T-cell (primary cell): ENCODE data around the gene ALAS2. TPM values are rescaled to one million over a fixed set of nuclear protein-coding genes. Genes with fewer than 3 reads are reported as not detected.
A peak's percentile ranks its signal among the peaks of the same experiment; 100 is the strongest.

Experiments
- ATAC-seq, 4 experiments: fragments of 200-7000 bp in 3 of 4; fragments of 150-1000 bp in 1 of 4; cut with Tn5 transposase; replicated peaks in 1 of 4; 1 replicate in 3 of 4; 2 replicates in 1 of 4; pipeline ENCODE4 v1.10.0; 2021; ENCODE audit warnings: moderate library complexity in 3 of 4, mild to moderate bottlenecking in 2 of 4, moderate number of reproducible peaks in 1 of 4
- CTCF ChIA-PET, 2 donors: fragments of 300-600 bp; sonication (Branson Sonifier 250); formaldehyde crosslinking; loops; one replicate each; lab custom pipeline; 2022; ENCODE audit warnings: antibody characterized with exemption in 2 of 2; lab: Charles Lee
- POLR2A ChIA-PET, 2 donors: fragments of 300-600 bp; sonication (Branson Sonifier 250); formaldehyde crosslinking; loops; one replicate each; lab custom pipeline; 2022; ENCODE audit warnings: antibody characterized with exemption in 2 of 2; lab: Charles Lee
- DNase-seq, 35 experiments: peaks; one replicate each; pipeline versions ENCODE4 v3.0.0 to v3.0.0-alpha.2; 2013 to 2023
- H3K27ac ChIP-seq: one replicate; pipeline ENCODE4 v1.5.1; 2013; ENCODE audit warnings: low read length
- H3K27me3 ChIP-seq, 2 experiments: replicated peaks in 1 of 2; 1 replicate in 1 of 2; 2 replicates in 1 of 2; pipeline versions ENCODE4 v1.6.1 to v1.7.0; 2013; ENCODE audit warnings: low read length in 1 of 2, mixed read lengths in 1 of 2; ENCODE audit not compliant: control insufficient read depth in 2 of 2, insufficient read depth in 2 of 2; ENCODE audit errors: extremely low read depth in 1 of 2
- H3K36me3 ChIP-seq, 2 donors: 1 replicate in 1 of 2; 2 replicates in 1 of 2; pipeline versions ENCODE4 v1.6.1 to v1.7.0; 2013; ENCODE audit warnings: low read length in 1 of 2; ENCODE audit not compliant: control insufficient read depth in 2 of 2, insufficient read depth in 1 of 2; ENCODE audit errors: extremely low read depth in 1 of 2
- H3K4me1 ChIP-seq, 2 experiments: 1 replicate in 1 of 2; 2 replicates in 1 of 2; pipeline versions ENCODE4 v1.6.1 to v1.7.0; 2013; ENCODE audit warnings: low read length in 2 of 2, mixed read lengths in 1 of 2; ENCODE audit not compliant: insufficient read depth in 2 of 2, control insufficient read depth in 1 of 2; ENCODE audit errors: extremely low read depth in 1 of 2
- H3K4me3 ChIP-seq, 2 donors: 1 replicate in 1 of 2; 2 replicates in 1 of 2; pipeline versions ENCODE4 v1.5.1 to v1.7.0; 2013; ENCODE audit warnings: mild to moderate bottlenecking in 2 of 2, low read length in 1 of 2, moderate library complexity in 1 of 2; ENCODE audit not compliant: control insufficient read depth in 1 of 2; ENCODE audit errors: extremely low read depth in 1 of 2
- H3K9me3 ChIP-seq: 2 replicates; pipeline ENCODE4 v1.7.0; 2013
- H3K27ac Mint-ChIP-seq, 2 donors: one replicate each; pipeline ENCODE4 v1.8.0; 2020 to 2021; ENCODE audit warnings: mild to moderate bottlenecking in 2 of 2, mixed read lengths in 2 of 2
- H3K27me3 Mint-ChIP-seq, 2 donors: one replicate each; pipeline ENCODE4 v1.8.0; 2021 to 2022; ENCODE audit warnings: mixed read lengths in 2 of 2
- H3K36me3 Mint-ChIP-seq: one replicate; pipeline ENCODE4 v1.8.0; 2021; ENCODE audit warnings: mixed read lengths
- H3K4me1 Mint-ChIP-seq, 3 donors: one replicate each; pipeline ENCODE4 v1.8.0; 2020 to 2022; ENCODE audit warnings: mixed read lengths in 3 of 3, mild to moderate bottlenecking in 1 of 3
- H3K4me3 Mint-ChIP-seq, 3 donors: one replicate each; pipeline ENCODE4 v1.8.0; 2020 to 2022; ENCODE audit warnings: mild to moderate bottlenecking in 3 of 3, mixed read lengths in 3 of 3, moderate library complexity in 3 of 3
- H3K9me3 Mint-ChIP-seq, 3 donors: one replicate each; pipeline ENCODE4 v1.8.0; 2020 to 2022; ENCODE audit warnings: mixed read lengths in 3 of 3
- WGBS: methylation state at CpG from one replicate; pipeline ENCODE4 v1.1.5; 2013; ENCODE audit warnings: missing lambda C conversion rate; ENCODE audit not compliant: insufficient coverage; 5-methylcytosine and 5-hydroxymethylcytosine counted together
- total RNA-seq, 35 experiments: library from RNA in 6 of 35; stranded (reverse) in 6 of 35; fragments of 120-200 nt in 1 of 35; gene quantifications; one replicate each; pipeline versions ENCODE4 v1.2.1 to v1.2.4 and lab custom pipeline; 2013 to 2026

Gene ALAS2
- total RNA-seq, 5 donors from 2014 or later (not counting 1 experiment from before 2014, with no cell fraction given): not detected

- Mint-ChIP-seq H3K27me3 (peaks cover 0 to 22% of the 10 kb centered on the region in 2 donors), H3K36me3 (no peaks in the 10 kb centered on the region), H3K4me3 (no peak overlapping the region), H3K9me3 (no peaks in the 10 kb centered on the region), H3K27ac (no peak overlapping the region), H3K4me1 (peaks cover 0 to 10% (median 3%) of the 10 kb centered on the region in 3 donors)
- H3K36me3 ChIP-seq: no peaks in the 10 kb centered on the region
- no peaks in the 10 kb centered on the region for H3K27me3 ChIP-seq
- H3K27ac ChIP-seq: no peak overlapping the region
- H3K4me3 ChIP-seq: no peak overlapping the region
- DNase-seq (no peak), ATAC-seq (no peak)
- ChIA-PET CTCF (no interaction called here), POLR2A (no interaction called here)
- no peaks in the 10 kb centered on the region for H3K4me1 ChIP-seq
- no peaks in the 10 kb centered on the region for H3K9me3 ChIP-seq
Measured at GRCh38 chrX:55028611-55029010, 2.2 kb downstream of the ALAS2 start.

- no peak overlapping the region for H3K27ac Mint-ChIP-seq
- DNase-seq: no peak
- no peaks in the 10 kb centered on the region for H3K9me3 Mint-ChIP-seq
- H3K9me3 ChIP-seq: no peaks in the 10 kb centered on the region
- ATAC-seq: no peak
- POLR2A ChIA-PET: no interaction called here
- H3K4me3 ChIP-seq: no peak overlapping the region
- no peaks in the 10 kb centered on the region for H3K36me3 ChIP-seq
- no peaks in the 10 kb centered on the region for H3K27me3 ChIP-seq
- no peaks in the 10 kb centered on the region for H3K36me3 Mint-ChIP-seq
- H3K4me1 ChIP-seq: no peaks in the 10 kb centered on the region
- no peak overlapping the region for H3K4me3 Mint-ChIP-seq
- H3K27ac ChIP-seq: no peak overlapping the region
- WGBS: no CpG with 5 or more reads among the region's 4 CpGs
- H3K4me1 Mint-ChIP-seq: peaks cover 0 to 10% (median 3%) of the 10 kb centered on the region in 3 donors
- CTCF ChIA-PET: no interaction called here
- H3K27me3 Mint-ChIP-seq: peaks cover 0 to 22% of the 10 kb centered on the region in 2 donors
Measured at GRCh38 chrX:55028040-55028439, 2.7 kb downstream of the ALAS2 start.

GRCh38 chrX:55026840-55027239 lies 3.9 kb downstream of the ALAS2 start:
- POLR2A ChIA-PET: no interaction called here
- 25% methylated on average over 2 of the region's 2 CpGs for WGBS
- CTCF ChIA-PET: no interaction called here
- no peaks in the 10 kb centered on the region for H3K9me3 Mint-ChIP-seq
- Histone ChIP-seq H3K4me3 (no peak overlapping the region), H3K36me3 (no peaks in the 10 kb centered on the region), H3K4me1 (no peaks in the 10 kb centered on the region), H3K27me3 (no peaks in the 10 kb centered on the region), H3K27ac (no peak overlapping the region), H3K9me3 (no peaks in the 10 kb centered on the region)
- DNase-seq: no peak
- peaks cover 0 to 22% of the 10 kb centered on the region in 2 donors for H3K27me3 Mint-ChIP-seq
- H3K4me1 Mint-ChIP-seq: peaks cover 0 to 10% (median 3%) of the 10 kb centered on the region in 3 donors
- no peak overlapping the region for H3K27ac Mint-ChIP-seq
- no peaks in the 10 kb centered on the region for H3K36me3 Mint-ChIP-seq
- ATAC-seq: no peak
- H3K4me3 Mint-ChIP-seq: no peak overlapping the region

- no peaks in the 10 kb centered on the region for H3K36me3 ChIP-seq
- ChIA-PET CTCF (no interaction called here), POLR2A (no interaction called here)
- Mint-ChIP-seq H3K36me3 (peaks cover 3% of the 10 kb centered on the region), H3K4me3 (no peak overlapping the region), H3K4me1 (peaks cover 0 to 10% (median 3%) of the 10 kb centered on the region in 3 donors), H3K27me3 (peaks cover 0 to 25% of the 10 kb centered on the region in 2 donors), H3K27ac (no peak overlapping the region), H3K9me3 (no peaks in the 10 kb centered on the region)
- no peak for ATAC-seq
- no peak overlapping the region for H3K4me3 ChIP-seq
- H3K27me3 ChIP-seq: no peaks in the 10 kb centered on the region
- no peaks in the 10 kb centered on the region for H3K9me3 ChIP-seq
- no peaks in the 10 kb centered on the region for H3K4me1 ChIP-seq
- H3K27ac ChIP-seq: no peak overlapping the region
- no peak for DNase-seq
Measured at GRCh38 chrX:55026143-55026542, 4.6 kb downstream of the ALAS2 start.

GRCh38 chrX:55014897-55015299 lies 15.9 kb downstream of the ALAS2 start:
- peaks cover 0 to 3% (median 0%) of the 10 kb centered on the region in 3 donors for H3K4me1 Mint-ChIP-seq
- no peaks in the 10 kb centered on the region for H3K36me3 Mint-ChIP-seq
- Histone ChIP-seq H3K27ac (no peak overlapping the region), H3K27me3 (no peaks in the 10 kb centered on the region), H3K4me1 (no peaks in the 10 kb centered on the region), H3K9me3 (no peaks in the 10 kb centered on the region), H3K4me3 (no peak overlapping the region), H3K36me3 (no peaks in the 10 kb centered on the region)
- WGBS: no CpG with 5 or more reads among the region's 4 CpGs
- no peak overlapping the region for H3K27ac Mint-ChIP-seq
- DNase-seq (no peak), ATAC-seq (no peak)
- H3K27me3 Mint-ChIP-seq: no peaks in the 10 kb centered on the region
- H3K4me3 Mint-ChIP-seq: no peak overlapping the region
- ChIA-PET POLR2A (no interaction called here), CTCF (interaction anchor here in 1 of 2 donors (0.7 kb wide), 1 partner anchor 9 kb away, joined by 3 read pairs; no protein-coding TSS in a partner anchor)
- no peaks in the 10 kb centered on the region for H3K9me3 Mint-ChIP-seq

GRCh38 chrX:55011294-55011693 lies 19.5 kb downstream of the ALAS2 start:
- Histone ChIP-seq H3K9me3 (no peaks in the 10 kb centered on the region), H3K36me3 (peaks cover 0 to 9% of the 10 kb centered on the region in 2 donors), H3K4me1 (peaks cover 0 to 4% of the 10 kb centered on the region in 2 experiments), H3K4me3 (no peak overlapping the region), H3K27me3 (no peaks in the 10 kb centered on the region), H3K27ac (no peak overlapping the region)
- no peak overlapping the region for H3K4me3 Mint-ChIP-seq
- no peak for ATAC-seq
- WGBS: 60% methylated on average over 1 of the region's 2 CpGs
- CTCF ChIA-PET: no interaction called here
- H3K36me3 Mint-ChIP-seq: peaks cover 4% of the 10 kb centered on the region
- H3K27me3 Mint-ChIP-seq: no peaks in the 10 kb centered on the region
- POLR2A ChIA-PET: no interaction called here
- H3K4me1 Mint-ChIP-seq: peaks cover 5 to 17% (median 6%) of the 10 kb centered on the region in 3 donors
- H3K27ac Mint-ChIP-seq: no peak overlapping the region
- no peaks in the 10 kb centered on the region for H3K9me3 Mint-ChIP-seq
- DNase-seq: peak in 1 of 35 experiments; percentile 1
